ENCODE results near the gene ZNF133. TPM values are rescaled to one million over a fixed set of nuclear protein-coding genes. Genes with fewer than 3 reads are reported as not detected.
A peak's percentile ranks its signal among the peaks of the same experiment; 100 is the strongest.

The ZNF133 gene
- total RNA-seq, 1 donor from 2014 or later = 11.1 TPM

GRCh38 chr20:18254615-18255014 lies 33.7 kb upstream of the ZNF133 start:
- Histone ChIP-seq H3K27ac (peak overlapping the region; percentile 63), H3K27me3 (no peaks in the 10 kb centered on the region), H3K9me3 (no peaks in the 10 kb centered on the region), H3K36me3 (no peaks in the 10 kb centered on the region), H3K4me1 (no peaks in the 10 kb centered on the region), H3K4me3 (no peak overlapping the region)
- intact Hi-C loops (cut with DNase I) = no loop called here
- no peak for TF ChIP-seq CTCF (IDR thresholded peaks at IDR 0.05)
- DNase-seq = no peak
- ATAC-seq = peak; percentile 77

GRCh38 chr20:18255526-18255925 lies 32.8 kb upstream of the ZNF133 start:
- no peak for ATAC-seq
- no peaks in the 10 kb centered on the region for H3K4me1 ChIP-seq
- H3K27me3 ChIP-seq = no peaks in the 10 kb centered on the region
- H3K9me3 ChIP-seq = no peaks in the 10 kb centered on the region
- no peaks in the 10 kb centered on the region for H3K36me3 ChIP-seq
- no peak overlapping the region for H3K27ac ChIP-seq
- no peak for TF ChIP-seq CTCF (IDR thresholded peaks at IDR 0.05)
- no peak overlapping the region for H3K4me3 ChIP-seq
- intact Hi-C loops (cut with DNase I) = no loop called here
- DNase-seq = no peak

- TF ChIP-seq CTCF (IDR thresholded peaks at IDR 0.05) = no peak
- ATAC-seq (no peak), DNase-seq (no peak)
- Histone ChIP-seq H3K27me3 (no peaks in the 10 kb centered on the region), H3K9me3 (no peaks in the 10 kb centered on the region), H3K4me3 (no peak overlapping the region), H3K27ac (no peak overlapping the region), H3K36me3 (no peaks in the 10 kb centered on the region), H3K4me1 (no peaks in the 10 kb centered on the region)
- intact Hi-C loops (cut with DNase I) = no loop called here
Measured at GRCh38 chr20:18256440-18257090, 31.8 kb upstream of the ZNF133 start.

GRCh38 chr20:18258126-18258860 lies 30.0 kb upstream of the ZNF133 start:
- intact Hi-C loops (cut with DNase I) = no loop called here
- DNase-seq = no peak
- no peaks in the 10 kb centered on the region for H3K36me3 ChIP-seq

GRCh38 chr20:18259730-18260129 lies 28.6 kb upstream of the ZNF133 start:
- Histone ChIP-seq H3K4me1 (no peaks in the 10 kb centered on the region), H3K27me3 (no peaks in the 10 kb centered on the region), H3K27ac (no peak overlapping the region), H3K36me3 (no peaks in the 10 kb centered on the region), H3K4me3 (no peak overlapping the region), H3K9me3 (no peaks in the 10 kb centered on the region)
- no peak for TF ChIP-seq CTCF (IDR thresholded peaks at IDR 0.05)
- intact Hi-C loops (cut with DNase I) = no loop called here
- ATAC-seq (no peak), DNase-seq (no peak)

More at GRCh38 chr20:18258126-18258860, 30.0 kb upstream of the ZNF133 start:
- TF ChIP-seq CTCF (IDR thresholded peaks at IDR 0.05) = no peak
- H3K4me3 ChIP-seq = no peak overlapping the region
- H3K27ac ChIP-seq = no peak overlapping the region
- H3K27me3 ChIP-seq = no peaks in the 10 kb centered on the region
- H3K4me1 ChIP-seq = no peaks in the 10 kb centered on the region
- no peak for ATAC-seq
- no peaks in the 10 kb centered on the region for H3K9me3 ChIP-seq
